RCC 7860 (cell line): ENCODE results near the gene STARD3.

Experiments
- DNase-seq: peaks from one replicate; pipeline ENCODE4 v3.0.0-alpha.2; 2015; ENCODE audit warnings: low spot score
- FAIRE-seq: peaks from 2 replicates; lab custom pipeline; 2012; peaks lifted over from hg19 to GRCh38; lab: Jason Lieb, UNC

The STARD3 gene

DNA sequence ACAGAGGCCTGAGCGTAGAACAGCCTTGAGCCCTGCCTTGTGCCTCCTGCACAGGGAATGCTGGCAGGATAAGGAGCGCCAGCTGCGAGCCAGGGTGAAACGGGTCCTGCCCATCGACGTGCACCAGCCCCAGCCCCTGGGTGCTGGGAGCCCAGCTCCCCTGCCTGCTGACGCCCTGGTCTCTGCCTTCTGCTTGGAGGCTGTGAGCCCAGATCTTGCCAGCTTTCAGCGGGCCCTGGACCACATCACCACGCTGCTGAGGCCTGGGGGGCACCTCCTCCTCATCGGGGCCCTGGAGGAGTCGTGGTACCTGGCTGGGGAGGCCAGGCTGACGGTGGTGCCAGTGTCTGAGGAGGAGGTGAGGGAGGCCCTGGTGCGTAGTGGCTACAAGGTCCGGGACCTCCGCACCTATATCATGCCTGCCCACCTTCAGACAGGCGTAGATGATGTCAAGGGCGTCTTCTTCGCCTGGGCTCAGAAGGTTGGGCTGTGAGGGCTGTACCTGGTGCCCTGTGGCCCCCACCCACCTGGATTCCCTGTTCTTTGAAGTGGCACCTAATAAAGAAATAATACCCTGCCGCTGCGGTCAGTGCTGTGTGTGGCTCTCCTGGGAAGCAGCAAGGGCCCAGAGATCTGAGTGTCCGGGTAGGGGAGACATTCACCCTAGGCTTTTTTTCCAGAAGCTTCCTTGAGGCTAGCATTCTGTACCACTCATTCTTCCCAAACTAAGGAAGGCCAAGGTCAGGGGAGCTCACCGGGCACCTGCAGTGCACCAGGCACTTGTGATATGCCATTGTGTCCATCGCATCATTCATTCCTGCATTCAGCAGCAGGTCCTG, 33.2 kb downstream of the STARD3 start:
- FAIRE-seq, result no peak
- no peak for DNase-seq

GRCh38 chr17:39670746-39671145, 33.8 kb downstream of the STARD3 start:
- FAIRE-seq, result no peak
- DNase-seq, result no peak

- FAIRE-seq (no peak), DNase-seq (no peak)
Observed at GRCh38 chr17:39671651-39672521, 34.9 kb downstream of the STARD3 start.

GRCh38 chr17:39672522-39673334, 35.8 kb downstream of the STARD3 start:
- DNase-seq (no peak), FAIRE-seq (no peak)

- DNase-seq (no peak), FAIRE-seq (no peak)
Observed at GRCh38 chr17:39673335-39674081, 36.6 kb downstream of the STARD3 start.

DNA sequence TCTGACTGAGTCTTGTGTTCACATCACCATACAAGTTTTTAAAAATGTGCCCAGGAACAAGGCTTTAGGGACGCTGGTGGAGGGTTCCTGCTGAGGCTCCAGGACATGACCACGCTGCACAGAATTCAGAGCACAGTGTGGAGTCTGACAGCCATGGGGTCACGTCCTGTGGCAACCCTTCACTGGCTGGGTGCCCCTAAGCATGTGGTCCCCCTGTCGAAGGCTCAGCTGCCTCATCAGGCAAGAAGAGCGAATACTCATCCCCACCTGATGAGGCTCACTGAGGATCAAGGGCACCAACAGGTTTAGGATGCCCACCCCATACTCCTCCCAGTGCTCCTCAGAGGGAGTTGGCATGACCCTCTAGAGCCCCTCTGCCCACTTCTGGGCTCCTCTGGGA, 37.2 kb downstream of the STARD3 start:
- no peak for FAIRE-seq
- no peak for DNase-seq

DNA sequence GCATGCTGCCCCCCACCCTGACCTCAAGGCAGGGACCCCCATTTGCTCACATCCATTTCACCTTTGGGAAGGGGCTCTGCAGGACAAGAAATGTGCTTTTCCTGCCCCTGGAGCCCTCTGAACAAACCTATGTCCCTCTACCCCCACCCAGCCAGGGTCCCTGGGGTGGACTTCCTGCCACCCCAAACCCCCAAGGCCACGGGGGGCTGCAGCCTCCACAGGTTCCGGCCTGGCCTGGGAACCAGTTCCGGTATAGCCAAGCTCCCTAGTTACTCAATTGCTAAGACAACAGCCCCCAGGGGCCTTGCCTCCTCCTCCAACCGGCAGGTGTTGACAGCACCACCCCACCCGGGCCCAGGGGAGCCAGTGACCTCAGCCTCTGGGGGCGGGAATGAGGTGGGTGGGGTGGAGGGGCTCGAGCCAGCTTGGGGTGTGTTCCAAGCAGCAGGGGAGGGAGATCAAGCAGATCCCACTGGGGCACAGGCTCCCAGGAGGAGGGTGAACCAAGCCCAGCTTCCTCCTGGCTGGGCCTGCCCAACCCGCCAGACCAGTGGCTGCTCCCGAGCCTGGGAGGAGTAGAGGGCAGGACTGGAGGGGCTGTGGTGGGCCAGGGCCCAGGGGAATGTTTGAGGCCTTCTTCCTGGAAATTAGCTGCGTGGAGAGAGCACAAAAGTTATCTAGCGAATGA, 37.9 kb downstream of the STARD3 start:
- no peak for FAIRE-seq
- DNase-seq, result no peak

- FAIRE-seq, result no peak
- no peak for DNase-seq
Observed at GRCh38 chr17:39675390-39676082, 38.6 kb downstream of the STARD3 start.

GRCh38 chr17:39676198-39676819, 39.4 kb downstream of the STARD3 start:
- FAIRE-seq (no peak), DNase-seq (peak; percentile 29)

- no peak for FAIRE-seq
Observed at GRCh38 chr17:39677072-39677471, 40.1 kb downstream of the STARD3 start.

GRCh38 chr17:39677542-39678339, 40.8 kb downstream of the STARD3 start:
- DNase-seq, result no peak
- no peak for FAIRE-seq

More at GRCh38 chr17:39677072-39677471, 40.1 kb downstream of the STARD3 start:
- DNase-seq, result no peak

GRCh38 chr17:39678340-39679116, 41.6 kb downstream of the STARD3 start:
- DNase-seq (no peak), FAIRE-seq (no peak)

DNA sequence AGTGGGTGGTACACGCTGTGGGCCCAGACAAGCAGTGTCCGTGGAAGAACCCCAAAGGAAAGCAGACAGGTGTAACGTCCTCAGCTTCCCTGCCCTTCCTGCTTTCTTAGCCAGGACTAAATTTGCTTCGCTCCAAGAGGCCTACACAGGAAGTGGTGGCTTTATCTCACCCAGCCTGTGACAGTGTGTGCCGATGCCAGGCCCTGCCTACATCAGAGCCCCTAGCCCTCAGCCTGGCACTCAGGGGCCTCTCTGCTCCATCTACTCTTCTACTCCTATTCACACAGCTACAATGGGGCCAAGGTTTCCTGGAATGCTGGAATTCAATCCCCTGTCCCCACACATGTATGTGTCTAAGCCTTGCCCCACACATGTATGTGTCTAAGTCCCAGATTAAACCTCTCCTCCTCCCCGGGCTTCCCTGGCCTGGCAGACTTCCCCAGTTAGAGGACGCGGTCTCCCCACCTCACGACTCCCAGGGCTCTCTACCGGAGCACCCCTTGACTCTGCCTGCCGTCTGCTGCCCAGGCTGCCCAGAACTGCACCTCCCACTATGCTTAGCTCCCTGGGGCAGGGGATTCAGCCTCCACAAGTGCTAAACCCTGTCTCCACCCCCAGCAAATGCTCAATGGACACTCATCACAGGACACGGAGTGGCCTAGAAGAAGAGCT, 42.7 kb downstream of the STARD3 start:
- no peak for FAIRE-seq

GRCh38 chr17:39683295-39683939, 46.5 kb downstream of the STARD3 start:
- no peak for DNase-seq
- no peak for FAIRE-seq

More for the DNA sequence above, 42.7 kb downstream of the STARD3 start:
- DNase-seq, result no peak

- FAIRE-seq, result no peak
- no peak for DNase-seq
Observed at GRCh38 chr17:39684369-39685192, 47.6 kb downstream of the STARD3 start.
